NCI-H1105 treated with DMSO at 0.1 percent for 48 hours (cell line): Measurements from ENCODE around the gene SPTBN5.

Experiments
- DNase-seq: peaks from one replicate; lab custom pipeline; 2025; lab: John Stamatoyannopoulos, UW

Gene SPTBN5

GRCh38 chr15:41804916-41805666, 88.8 kb downstream of the SPTBN5 start:
- DNase-seq: no peak

GRCh38 chr15:41804361-41804760, 89.5 kb downstream of the SPTBN5 start:
- no peak for DNase-seq

GRCh38 chr15:41801850-41802455, 91.9 kb downstream of the SPTBN5 start:
- DNase-seq: no peak

GRCh38 chr15:41801185-41801584, 92.7 kb downstream of the SPTBN5 start:
- no peak for DNase-seq

- DNase-seq: no peak
Measured at GRCh38 chr15:41799488-41799805, 94.4 kb downstream of the SPTBN5 start.

- no peak for DNase-seq
Measured at GRCh38 chr15:41798607-41799487, 95.0 kb downstream of the SPTBN5 start.
